Measurements from ENCODE around the gene SLC6A3. TPM values are rescaled to one million over a fixed set of nuclear protein-coding genes. Genes with fewer than 3 reads are reported as not detected.

Gene SLC6A3
- total and polyA plus RNA-seq, 2 of the 13 experiments (the other 11 are each of a cell fraction or from before 2014, with no cell fraction given) = 0.01 TPM; not detected in 1

GRCh38 chr5:1486271-1486670, 41.0 kb upstream of the SLC6A3 start:
- in situ Hi-C loops (cut with HindIII; ENCODE audit: extremely low pct_ligation_motif_present, low pct_unique_long_range_greater_than_20kb) (no loop called here), intact Hi-C loops (cut with micrococcal nuclease; ENCODE audit: unreplicated experiment) (no loop called here)
- Histone ChIP-seq H3K36me3 (replicated peaks in 1 of 2; ENCODE audit: control insufficient read depth in 1 of 2, insufficient read depth in 2 of 2, low read length in 2 of 2) (peaks cover 40 to 60% of the 10 kb centered on the region in 2 experiments), H3K27me3 (ENCODE audit: control insufficient read depth in 1 of 2, insufficient read depth in 2 of 2, low read length in 2 of 2) (no peaks in the 10 kb centered on the region), H3K4me3 (replicated peaks in 1 of 3; ENCODE audit: insufficient read depth in 1 of 3, low read depth in 2 of 3, low read length in 3 of 3) (no peak overlapping the region), H3K9me3 (ENCODE audit: low read length) (no peaks in the 10 kb centered on the region), H3K4me2 (ENCODE audit: low read depth, low read length) (no peak overlapping the region), H3K27ac (ENCODE audit: extremely low read length, insufficient read depth, low read length) (no peak overlapping the region), H4K20me1 (ENCODE audit: insufficient read depth, low read length) (0 out of 2 replicates have a peak, but pooled peaks cover 4% of the 10 kb centered on the region), H2AFZ (ENCODE audit: low read length) (no peak overlapping the region), H3K9ac (ENCODE audit: insufficient read depth, low read depth, low read length) (no peak overlapping the region), H3K79me2 (ENCODE audit: insufficient read depth, low read length) (no peaks in the 10 kb centered on the region), H3K4me1 (ENCODE audit: insufficient read depth, low read length) (no peaks in the 10 kb centered on the region)
- POLR2A ChIA-PET = no interaction called here
- 98% methylated on average over 7 of the region's 13 CpGs for WGBS (ENCODE audit: low lambda C conversion rate)
- BruUV-seq (replicated peaks) = no TSS peak
- ATAC-seq (no peak), DNase-seq (ENCODE audit: low spot score) (no peak), FAIRE-seq (no peak)
- TF ChIP-seq ZNF687 (CRISPR knock-in tag; IDR thresholded peaks at IDR 0.05) (peak; percentile 2; the same call in 1 of the 2 replicates), TIGD3 (CRISPR knock-in tag; IDR thresholded peaks at IDR 0.05; ENCODE audit: borderline replicate concordance) (no peak)
- CTCF ChIA-PET (ENCODE audit: low intra/inter-chr PET ratio, low total read pairs) = no interaction called here
